GM19238 (cell line): ENCODE data around the gene MAGI1.

Experiments
- DNase-seq: peaks from one replicate; pipeline ENCODE4 v3.0.0; 2011; ENCODE audit warnings: low spot score; ENCODE audit not compliant: insufficient read length

The MAGI1 gene

DNA sequence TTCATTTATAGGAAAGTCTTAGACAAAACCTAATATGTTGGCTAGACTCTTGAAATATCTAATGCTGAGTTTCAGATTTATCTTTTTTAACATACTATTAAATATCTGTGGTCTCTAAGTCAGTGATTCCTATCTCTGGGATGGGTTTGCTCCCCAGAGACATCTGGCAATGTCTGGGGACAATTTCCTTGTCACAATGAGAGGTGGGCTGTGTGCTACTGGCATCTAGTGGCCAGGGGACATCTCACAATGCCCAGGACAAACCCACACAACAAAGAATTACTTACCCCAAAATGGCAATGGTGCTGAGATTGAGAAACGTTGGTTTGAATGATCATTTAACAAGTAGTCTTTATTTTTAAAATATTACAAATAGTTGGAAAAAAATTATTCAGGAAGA, 602.1 kb downstream of the MAGI1 start:
- DNase-seq: no peak

DNA sequence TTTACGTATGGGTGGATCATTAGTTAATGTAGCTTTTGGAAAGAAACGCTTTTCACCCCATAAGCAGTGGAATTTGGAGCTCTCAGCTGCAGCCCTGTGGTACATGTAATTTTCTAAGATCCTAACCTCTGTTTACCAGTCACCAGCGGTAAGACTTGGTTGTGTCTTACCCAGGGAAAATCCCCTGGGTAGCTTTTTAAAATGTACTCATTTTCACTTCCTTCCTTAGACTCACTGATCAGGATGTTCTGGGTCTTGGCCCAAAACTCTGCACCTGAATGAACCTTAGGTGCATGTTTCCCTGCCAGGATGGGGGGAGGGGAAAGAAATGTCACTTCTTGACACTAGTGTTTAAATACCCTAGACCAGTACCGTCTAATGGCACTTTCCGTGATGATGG, 605.2 kb downstream of the MAGI1 start:
- no peak for DNase-seq

DNA sequence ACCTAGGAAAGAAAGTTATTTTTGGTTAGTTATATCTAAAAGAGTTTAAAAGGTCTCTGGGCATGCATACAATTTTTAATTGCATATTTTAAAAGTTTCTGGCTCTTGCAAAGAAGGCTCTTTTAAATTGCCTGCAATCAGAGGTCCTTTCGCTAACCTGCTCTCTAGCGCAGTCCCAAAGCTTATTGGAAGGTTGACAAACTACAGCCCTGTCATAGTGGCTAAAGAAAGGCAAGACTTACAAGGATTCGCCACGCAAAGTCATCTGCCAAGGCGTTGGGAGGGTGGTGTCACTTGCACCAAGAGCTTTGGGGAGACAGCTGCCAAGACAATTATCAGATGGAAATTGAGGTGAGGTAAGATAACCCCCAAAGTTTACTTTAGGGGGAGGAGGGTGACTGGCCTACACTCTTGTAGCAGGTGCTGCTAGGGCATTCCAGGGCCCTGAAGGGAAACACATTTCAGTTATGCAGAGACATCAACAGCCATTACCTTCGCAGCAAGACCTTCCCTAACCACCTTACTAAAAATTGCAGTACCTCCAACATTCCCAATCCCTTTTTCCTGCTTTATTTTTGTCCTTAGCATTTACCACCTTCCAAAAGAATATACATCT, 606.2 kb downstream of the MAGI1 start:
- no peak for DNase-seq

DNA sequence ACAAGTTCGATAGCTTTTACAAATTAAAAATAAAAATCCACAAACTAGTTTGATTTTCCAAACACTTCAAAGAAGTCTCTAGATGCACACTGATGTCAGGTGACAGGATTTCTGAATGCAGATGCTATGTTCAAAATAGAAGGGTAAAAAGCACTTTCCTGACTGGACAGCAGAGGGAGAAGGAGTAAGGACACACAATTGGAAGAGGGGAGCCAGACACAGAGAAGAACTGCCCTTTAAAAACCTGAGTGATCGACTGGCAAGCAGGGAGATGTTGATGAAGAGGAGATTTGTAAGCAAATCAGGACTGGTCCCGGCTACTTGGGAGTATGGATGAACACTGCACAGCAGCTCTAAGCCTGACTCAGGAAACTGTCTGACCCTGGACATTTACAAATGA, 612.8 kb downstream of the MAGI1 start:
- no peak for DNase-seq

DNA sequence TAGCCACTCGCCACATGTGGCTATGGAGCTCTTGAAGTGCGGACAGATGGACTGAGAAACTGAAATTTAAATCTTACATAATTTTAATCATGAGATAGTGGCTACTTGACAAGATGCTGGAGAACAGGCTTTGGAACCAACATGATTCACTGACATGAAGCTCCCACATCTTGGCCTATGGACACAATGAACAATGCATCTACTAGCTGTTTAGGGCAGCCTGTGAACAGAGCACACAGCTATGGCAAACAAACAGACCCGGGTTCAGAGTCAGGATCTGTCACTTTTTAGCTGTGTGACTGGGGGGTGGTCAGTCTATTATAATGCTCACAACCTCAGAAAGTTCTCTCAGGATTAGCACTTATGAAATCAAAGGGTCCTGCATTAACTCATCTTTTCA, 616.6 kb downstream of the MAGI1 start:
- no peak for DNase-seq

- DNase-seq: no peak
Measured at GRCh38 chr3:65419233-65419632, 619.5 kb downstream of the MAGI1 start.

DNA sequence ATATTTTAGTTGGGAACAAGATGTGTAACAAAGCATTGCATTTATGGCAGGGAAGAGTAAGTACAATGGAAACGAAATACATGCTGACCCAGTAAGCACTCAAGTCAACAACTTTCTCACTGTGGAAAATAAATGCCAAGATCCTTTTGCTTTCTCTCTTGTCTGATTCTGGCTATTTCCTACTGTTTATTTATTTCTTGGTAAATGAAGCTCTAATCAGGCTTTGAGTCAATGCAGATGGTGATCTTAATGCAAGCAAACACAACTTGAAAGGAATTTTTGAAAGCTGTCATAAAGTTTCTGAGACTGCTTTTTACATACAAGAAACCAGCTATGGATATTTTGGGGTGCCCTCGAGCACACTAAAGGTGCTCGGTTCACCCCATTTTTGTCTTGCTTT, 624.8 kb downstream of the MAGI1 start:
- DNase-seq: no peak

- no peak for DNase-seq
Measured at GRCh38 chr3:65412588-65412987, 626.1 kb downstream of the MAGI1 start.

GRCh38 chr3:65411367-65411766, 627.4 kb downstream of the MAGI1 start:
- DNase-seq: no peak

DNA sequence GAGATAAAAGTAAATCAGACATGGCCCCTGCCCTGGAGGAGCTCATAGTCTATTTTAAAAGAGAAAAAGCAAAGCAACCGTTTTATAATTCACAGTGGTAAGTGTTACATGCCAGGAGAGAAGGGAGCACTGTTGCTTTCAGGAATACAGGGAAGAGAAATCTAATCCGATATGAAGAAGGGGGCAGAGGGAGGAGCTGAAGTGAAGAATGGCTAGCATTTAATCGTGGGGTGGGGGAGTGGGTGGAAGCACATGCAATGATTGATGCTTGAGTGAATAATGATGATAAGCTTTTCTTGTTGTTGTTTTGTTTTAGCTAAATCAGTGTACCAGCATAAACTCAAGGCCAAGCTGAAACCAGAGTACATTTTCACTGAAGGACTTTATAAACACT, 629.5 kb downstream of the MAGI1 start:
- no peak for DNase-seq

- no peak for DNase-seq
Measured at GRCh38 chr3:65408531-65409175, 630.1 kb downstream of the MAGI1 start.

- no peak for DNase-seq
Measured at GRCh38 chr3:65406470-65406869, 632.2 kb downstream of the MAGI1 start.

DNA sequence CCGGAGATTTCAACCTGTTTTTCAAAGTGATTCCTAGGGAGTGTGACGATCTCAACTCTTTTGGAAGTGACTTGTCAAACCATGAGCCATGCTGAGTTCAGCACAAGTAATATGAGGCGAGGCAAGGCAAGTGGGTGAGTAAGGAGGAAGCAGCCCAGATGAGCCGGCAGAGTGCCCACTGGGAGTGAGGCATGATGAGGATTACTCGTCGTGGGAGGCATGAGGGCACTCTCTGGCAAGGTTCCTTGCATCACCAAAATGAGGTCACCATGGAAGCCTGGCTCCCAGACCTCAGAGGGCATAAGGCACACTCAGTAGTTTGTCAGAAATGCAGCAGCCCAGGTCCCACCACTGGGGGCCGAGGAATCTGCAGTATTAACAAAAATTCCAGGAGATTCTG, 636.1 kb downstream of the MAGI1 start:
- DNase-seq: no peak

GRCh38 chr3:65401359-65402305, 637.1 kb downstream of the MAGI1 start:
- no peak for DNase-seq

DNA sequence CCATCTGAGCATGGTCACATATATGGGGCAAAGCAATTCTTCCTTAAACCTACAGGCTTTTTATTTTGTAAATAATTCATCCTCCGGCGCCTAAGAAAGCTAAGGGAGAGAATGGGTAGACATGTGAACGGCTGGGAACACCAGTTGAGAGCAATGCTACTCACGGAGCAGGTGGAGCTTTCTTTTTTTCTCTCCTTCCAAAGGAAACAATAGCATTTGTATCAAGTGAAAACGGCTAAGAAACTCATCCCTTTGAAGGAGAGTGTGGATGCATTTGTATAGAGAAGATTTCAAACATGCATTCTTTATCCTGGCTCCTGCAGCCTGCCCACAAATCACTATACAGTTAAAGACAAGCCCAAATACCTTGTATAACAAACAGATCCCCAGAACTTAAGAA, 637.8 kb downstream of the MAGI1 start:
- no peak for DNase-seq

DNA sequence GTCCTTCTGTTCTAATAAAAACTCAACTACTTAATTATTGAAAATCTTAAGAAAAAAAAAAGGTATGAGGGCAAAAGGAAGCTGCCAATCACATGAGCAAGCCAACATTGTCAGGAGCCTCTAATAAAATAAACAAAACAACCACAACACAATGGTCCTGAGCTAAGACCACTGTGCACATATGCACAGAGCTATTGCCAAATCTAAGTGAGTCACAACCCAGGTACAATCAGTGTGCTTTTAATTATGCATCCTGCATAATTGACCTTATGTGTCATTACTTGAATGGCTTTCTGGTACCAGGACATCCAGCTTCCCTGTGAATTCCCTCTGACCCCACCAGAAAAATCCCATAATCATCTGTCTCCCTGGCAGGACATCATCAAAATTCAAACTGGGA, 639.8 kb downstream of the MAGI1 start:
- no peak for DNase-seq

GRCh38 chr3:65396078-65396477, 642.6 kb downstream of the MAGI1 start:
- no peak for DNase-seq

DNA sequence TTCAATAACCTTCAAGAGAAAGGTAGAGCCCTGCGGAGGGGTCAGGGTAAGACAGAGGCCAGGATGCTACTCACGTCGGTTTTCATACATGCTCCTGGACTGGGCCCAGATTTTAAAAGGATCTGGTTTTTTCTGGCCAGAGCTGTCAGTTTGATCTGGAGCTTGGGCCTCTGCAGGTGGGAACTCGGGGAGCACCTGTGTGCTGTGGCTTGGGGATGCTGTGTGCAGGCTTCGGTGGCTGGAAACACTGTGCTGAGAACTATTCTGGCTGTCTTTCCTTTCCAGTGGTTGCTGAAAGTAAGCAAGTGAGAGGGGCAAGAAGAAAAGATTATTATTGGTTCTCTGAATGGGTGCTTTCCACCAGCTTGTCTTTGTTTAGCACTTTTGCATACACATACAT, 647.6 kb downstream of the MAGI1 start:
- no peak for DNase-seq

GRCh38 chr3:65385805-65386204, 652.9 kb downstream of the MAGI1 start:
- DNase-seq: no peak

- no peak for DNase-seq
Measured at GRCh38 chr3:65381496-65382010, 657.2 kb downstream of the MAGI1 start.

- DNase-seq: no peak
Measured at GRCh38 chr3:65379223-65379622, 659.5 kb downstream of the MAGI1 start.

GRCh38 chr3:65377637-65378036, 661.1 kb downstream of the MAGI1 start:
- no peak for DNase-seq
